ENCODE data around the gene P2RY11.

- TF ChIP-seq CTCF (conservative IDR thresholded peaks at IDR 0.05; ENCODE audit: low read depth in 2 of 2) (no peak), EZH2 (IDR thresholded peaks at IDR 0.05; ENCODE audit: low read depth, unreplicated experiment) (no peak), POLR2AphosphoS5 (IDR thresholded peaks at IDR 0.05; ENCODE audit: low read depth) (no peak), ZNF331 (CRISPR knock-in tag; IDR thresholded peaks at IDR 0.05; ENCODE audit: low read depth) (no peak), REST (IDR thresholded peaks at IDR 0.05; ENCODE audit: unreplicated experiment) (no peak), EZH2phosphoT487 (IDR thresholded peaks at IDR 0.05; ENCODE audit: unreplicated experiment) (no peak)
These were observed 34.6 kb downstream of the P2RY11 start for GRCh38 chr19:10146142-10146541.
